NCI-H524 treated with DMSO at 0.1 percent for 48 hours (cell line): Measurements from ENCODE around the gene EVPL.
"Not testable (repeated sequence)": the region's sequence is repeated elsewhere in the genome, so short reads cannot be mapped to it uniquely, and the experiment has no call there.

ENCODE experiments used
- DNase-seq: peaks from one replicate; lab custom pipeline; 2025; lab: John Stamatoyannopoulos, UW

The EVPL gene

GRCh38 chr17:76048025-76048605 lies 21.0 kb upstream of the EVPL start:
- no peak for DNase-seq

GRCh38 chr17:76046064-76046463 lies 19.0 kb upstream of the EVPL start:
- DNase-seq: no peak

- DNase-seq: not testable (repeated sequence)
These were observed 17.4 kb upstream of the EVPL start for GRCh38 chr17:76044475-76045007.

DNA sequence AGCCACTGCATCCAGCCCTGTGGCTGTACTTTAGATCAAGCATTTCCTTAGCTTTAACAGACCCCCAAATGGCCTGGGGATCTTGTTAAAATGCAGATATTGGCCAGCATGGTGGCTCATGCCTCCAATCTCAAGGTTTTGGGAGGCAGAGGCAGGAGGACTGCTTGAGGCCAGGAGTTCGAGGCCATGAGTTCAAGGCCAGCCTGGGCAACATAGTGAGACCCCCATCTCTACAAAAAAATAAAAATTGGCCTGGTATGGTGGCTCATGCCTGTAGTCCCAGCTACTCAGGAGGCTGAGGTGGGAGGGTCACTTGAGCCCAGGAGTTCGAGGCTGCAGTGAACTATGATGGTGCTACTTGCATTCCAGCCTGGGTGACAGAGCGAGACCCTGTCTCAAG lies 15.8 kb upstream of the EVPL start:
- DNase-seq: not testable (repeated sequence)

GRCh38 chr17:76040376-76040775 lies 13.3 kb upstream of the EVPL start:
- no peak for DNase-seq

GRCh38 chr17:76039121-76039520 lies 12.0 kb upstream of the EVPL start:
- DNase-seq: no peak

DNA sequence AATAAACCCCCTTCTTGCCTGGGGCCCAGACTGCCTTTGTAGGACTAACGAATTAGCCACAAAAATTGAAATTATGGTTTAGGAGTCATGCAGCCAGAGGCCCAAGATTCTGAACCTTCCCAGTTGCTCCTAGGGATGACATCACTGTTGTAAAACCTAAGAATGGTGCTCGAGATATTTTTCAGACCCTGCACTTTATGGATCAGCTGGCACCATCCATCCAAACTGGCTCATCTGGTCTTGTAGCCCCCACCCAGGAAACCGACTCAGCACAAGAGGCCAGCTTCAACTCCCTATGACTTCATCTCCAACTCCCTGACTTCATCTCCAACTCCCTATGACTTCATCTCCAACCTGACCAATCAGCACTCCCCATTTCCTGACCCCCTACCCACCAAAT lies 10.9 kb upstream of the EVPL start:
- no peak for DNase-seq

GRCh38 chr17:76036497-76037261 lies 9.6 kb upstream of the EVPL start:
- DNase-seq: no peak

DNA sequence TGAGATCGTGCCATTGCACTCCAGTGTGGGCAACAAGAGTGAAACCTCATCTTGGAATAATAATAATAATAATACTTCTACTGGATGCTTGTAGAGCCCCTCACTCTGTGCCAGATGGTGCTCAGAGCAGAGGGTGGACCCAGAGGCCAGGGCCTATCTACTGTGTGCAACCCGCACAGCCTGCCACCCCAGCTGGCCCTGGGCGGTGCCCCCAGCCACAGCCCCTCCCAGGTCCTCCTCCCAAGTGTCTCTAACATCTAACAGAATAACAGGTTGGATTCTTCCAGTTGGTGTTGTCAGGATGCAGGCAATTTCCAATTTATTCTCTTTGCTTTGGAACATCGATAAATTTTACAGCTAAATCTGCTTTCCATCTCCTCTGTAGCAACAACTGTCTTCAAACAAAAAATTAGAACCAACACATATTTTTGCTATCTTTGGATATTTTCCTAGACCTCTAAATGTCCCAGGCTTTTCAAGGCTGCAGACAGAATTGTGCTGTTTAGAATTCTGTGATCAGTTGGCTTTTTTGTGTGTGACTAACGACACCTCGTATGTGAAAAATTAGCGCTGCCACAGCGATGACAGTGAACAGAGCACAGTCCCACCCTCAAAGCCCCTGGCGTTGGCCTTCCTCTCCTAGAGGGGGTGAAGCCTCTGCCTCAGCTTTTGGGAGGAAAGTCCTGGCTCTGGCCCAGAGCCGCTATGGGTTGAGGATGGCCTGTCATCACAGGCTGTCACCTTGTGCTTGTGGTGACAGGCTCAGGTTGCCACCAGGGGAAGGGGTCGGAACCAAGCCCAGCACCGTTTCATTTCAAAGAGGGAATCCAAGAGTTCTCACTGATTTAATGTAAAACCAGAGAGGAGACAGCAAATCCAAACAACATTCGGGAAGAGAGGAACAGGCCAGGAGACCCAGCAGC lies 7.6 kb upstream of the EVPL start:
- DNase-seq: peak; percentile 62

DNA sequence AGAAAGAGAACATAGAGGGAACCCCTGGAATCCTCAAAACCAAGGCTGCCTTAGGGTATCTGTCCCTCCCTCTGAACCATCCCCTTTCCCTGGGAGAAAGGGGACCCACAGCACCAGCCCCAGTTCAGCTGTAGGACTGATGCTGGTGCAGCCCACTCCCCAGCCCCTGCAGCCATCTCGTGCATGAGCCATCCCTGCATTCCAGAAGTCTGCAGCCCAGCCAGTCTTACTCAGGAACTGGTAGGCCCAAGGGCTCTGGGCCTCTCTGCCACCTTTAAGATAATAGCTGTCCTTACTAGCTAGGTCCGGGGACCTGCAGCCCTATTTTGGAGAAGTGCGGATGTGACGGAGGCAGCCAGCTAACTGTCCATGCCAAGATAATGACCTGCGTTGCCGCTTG lies 6.0 kb upstream of the EVPL start:
- DNase-seq: no peak

DNA sequence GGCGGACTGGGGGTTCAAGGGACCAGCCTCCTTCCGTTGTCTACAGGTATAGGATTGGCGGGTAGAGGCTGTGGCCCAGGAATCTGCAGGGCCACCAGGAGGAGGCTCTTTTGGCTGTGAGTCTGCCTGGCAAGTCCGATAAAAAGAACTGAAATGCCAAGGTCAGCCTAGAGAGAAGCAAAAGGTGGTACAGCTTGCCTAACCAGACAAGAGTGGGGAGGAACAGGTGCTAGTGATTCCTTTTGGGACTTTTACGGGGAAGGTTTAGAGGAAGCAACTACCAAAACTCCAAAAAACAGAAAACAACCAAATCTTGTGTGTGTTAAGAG lies 5.6 kb upstream of the EVPL start:
- DNase-seq: no peak

DNA sequence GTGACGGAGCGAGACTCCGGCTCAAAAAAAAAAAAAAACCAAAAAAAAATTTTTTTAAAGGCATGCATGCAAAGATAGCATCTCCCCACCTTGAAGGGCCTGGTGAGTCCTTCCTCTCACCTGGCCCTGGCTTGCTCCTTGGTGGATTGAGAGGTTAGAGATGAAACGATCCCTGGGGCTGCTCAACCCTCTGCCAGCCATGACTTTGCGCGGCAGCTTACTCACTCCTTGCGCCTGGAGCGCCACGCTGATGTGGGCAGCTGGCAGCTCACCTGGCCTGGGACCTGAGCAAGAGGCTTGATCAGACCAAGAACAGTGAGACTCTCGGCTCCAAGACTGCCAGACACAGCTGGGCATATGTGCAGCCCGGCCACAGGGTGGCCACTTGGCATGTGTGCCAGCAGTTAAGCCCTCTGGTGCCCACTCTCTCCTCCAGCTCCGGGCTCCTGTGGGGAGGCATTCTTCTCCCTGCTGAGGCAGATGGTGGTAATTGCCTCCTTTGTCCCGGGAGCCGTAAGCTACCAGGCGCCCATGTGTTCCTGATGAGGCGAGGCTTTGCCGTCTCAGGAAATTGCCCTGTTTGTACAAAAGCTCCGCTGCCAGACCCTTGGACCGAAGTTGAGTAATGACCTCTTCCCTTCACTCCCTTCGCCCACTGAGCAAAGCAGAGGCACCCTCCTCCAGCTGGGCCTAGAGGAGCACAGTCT lies 5.1 kb upstream of the EVPL start:
- DNase-seq: peak; percentile 41

- DNase-seq: no peak
These were observed 370 bp downstream of the EVPL start for GRCh38 chr17:76026714-76027158.

GRCh38 chr17:76025294-76025693 lies 1.8 kb downstream of the EVPL start:
- no peak for DNase-seq

- no peak for DNase-seq
These were observed 2.8 kb downstream of the EVPL start for GRCh38 chr17:76024353-76024752.

- DNase-seq: no peak
These were observed 3.2 kb downstream of the EVPL start for GRCh38 chr17:76023900-76024237.

- no peak for DNase-seq
These were observed 3.9 kb downstream of the EVPL start for GRCh38 chr17:76022973-76023899.

- DNase-seq: no peak
These were observed 4.8 kb downstream of the EVPL start for GRCh38 chr17:76022285-76022684.

DNA sequence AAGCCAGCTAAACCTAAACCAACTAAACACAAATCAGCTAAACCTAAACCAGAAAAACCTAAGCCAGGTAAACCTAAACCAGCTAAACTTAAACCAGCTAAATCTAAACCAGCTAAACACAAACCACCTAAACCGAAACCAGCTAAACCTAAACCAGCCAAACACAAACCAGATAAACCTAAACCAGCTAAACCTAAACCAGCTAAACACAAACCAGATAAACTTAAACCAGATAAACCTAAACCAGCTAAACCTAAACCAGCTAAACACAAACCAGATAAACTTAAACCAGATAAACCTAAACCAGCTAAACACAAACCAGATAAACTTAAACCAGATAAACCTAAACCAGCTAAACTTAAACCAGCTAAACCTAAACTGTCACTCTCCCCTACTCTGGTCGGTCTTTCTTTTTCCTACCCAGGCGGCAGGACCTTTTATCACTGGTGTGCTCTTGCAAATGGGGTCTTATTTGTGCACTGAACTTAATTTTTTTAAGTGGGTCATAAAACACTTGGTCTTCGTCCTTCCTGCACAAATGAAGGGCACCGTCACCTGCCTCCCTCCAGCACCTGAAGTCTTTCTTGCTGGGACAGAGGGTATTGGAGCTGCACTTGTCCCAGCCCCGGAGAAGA lies 7.2 kb downstream of the EVPL start:
- no peak for DNase-seq

DNA sequence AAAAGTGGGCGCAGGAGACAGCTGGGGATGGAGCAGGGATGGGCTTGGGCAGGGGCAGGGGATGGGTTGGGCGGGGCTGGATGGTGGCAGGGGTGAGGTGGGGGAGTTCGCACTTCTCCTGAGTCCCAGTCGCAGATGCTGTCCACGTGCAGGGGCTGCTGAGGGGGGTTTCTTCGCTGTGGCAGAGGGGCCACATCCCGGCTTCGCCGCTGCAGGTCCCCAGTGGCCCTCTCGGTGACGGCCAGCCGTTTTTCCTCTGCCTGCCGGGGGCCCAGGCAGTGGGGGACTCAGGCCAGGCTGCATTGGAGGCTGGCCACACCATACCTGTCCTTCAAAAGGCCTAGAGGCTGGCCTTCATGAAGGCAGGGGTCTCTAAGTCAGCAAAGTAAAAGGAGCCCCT lies 8.3 kb downstream of the EVPL start:
- no peak for DNase-seq

DNA sequence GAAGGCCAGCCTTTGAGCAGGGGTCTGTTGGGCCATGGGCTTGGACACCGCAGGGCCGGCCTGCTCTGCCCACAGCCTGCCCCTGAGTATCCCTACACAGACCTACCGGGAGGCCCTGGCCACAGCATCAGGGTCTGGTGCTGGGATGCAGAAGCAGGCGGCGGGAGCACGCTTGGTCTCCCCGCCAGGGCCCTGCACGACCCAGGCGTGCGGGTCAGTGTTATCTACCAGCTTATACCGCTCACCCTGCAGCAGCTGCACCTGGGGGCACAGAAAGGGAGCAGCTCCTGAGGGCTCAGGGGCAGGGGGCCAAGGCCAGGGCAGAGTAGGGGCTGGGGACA lies 8.8 kb downstream of the EVPL start:
- no peak for DNase-seq
